ENCODE results near the gene LYRM2.

LYRM2 gene

DNA sequence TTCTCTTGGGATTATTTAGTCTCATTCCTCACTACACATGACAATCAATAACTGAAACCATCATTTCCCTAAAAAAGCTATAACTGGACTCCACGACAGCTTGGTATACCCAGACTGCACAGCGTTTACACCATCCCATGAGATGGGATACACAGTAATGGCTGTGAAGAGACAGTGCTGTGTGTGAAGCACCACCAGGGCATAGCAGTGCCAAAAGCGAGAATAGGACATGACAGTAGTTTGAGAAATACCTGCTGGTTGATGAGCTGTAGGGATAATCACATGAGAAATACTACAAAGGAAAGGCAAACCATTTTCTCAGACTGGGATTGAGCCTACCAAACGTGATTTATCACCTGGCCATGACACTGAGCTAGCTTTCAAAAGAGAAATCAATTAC, 22.4 kb upstream of the LYRM2 start:
- no peak for DNase-seq
- no peaks in the 10 kb centered on the region for H3K27me3 ChIP-seq (ENCODE audit: insufficient read depth, low read depth, severe bottlenecking)
- H3K9me3 ChIP-seq (ENCODE audit: severe bottlenecking), result no peaks in the 10 kb centered on the region
- peaks cover 53% of the 10 kb centered on the region for H3K36me3 ChIP-seq
- TF ChIP-seq, protein P1, sequence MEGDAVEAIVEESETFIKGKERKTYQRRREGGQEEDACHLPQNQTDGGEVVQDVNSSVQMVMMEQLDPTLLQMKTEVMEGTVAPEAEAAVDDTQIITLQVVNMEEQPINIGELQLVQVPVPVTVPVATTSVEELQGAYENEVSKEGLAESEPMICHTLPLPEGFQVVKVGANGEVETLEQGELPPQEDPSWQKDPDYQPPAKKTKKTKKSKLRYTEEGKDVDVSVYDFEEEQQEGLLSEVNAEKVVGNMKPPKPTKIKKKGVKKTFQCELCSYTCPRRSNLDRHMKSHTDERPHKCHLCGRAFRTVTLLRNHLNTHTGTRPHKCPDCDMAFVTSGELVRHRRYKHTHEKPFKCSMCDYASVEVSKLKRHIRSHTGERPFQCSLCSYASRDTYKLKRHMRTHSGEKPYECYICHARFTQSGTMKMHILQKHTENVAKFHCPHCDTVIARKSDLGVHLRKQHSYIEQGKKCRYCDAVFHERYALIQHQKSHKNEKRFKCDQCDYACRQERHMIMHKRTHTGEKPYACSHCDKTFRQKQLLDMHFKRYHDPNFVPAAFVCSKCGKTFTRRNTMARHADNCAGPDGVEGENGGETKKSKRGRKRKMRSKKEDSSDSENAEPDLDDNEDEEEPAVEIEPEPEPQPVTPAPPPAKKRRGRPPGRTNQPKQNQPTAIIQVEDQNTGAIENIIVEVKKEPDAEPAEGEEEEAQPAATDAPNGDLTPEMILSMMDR (IDR thresholded peaks at IDR 0.05; ENCODE audit: low read depth, low read length), result no peak
- no peak overlapping the region for H3K4me3 ChIP-seq (ENCODE audit: low read depth, low read length)
- no peak overlapping the region for H3K27ac ChIP-seq

DNA sequence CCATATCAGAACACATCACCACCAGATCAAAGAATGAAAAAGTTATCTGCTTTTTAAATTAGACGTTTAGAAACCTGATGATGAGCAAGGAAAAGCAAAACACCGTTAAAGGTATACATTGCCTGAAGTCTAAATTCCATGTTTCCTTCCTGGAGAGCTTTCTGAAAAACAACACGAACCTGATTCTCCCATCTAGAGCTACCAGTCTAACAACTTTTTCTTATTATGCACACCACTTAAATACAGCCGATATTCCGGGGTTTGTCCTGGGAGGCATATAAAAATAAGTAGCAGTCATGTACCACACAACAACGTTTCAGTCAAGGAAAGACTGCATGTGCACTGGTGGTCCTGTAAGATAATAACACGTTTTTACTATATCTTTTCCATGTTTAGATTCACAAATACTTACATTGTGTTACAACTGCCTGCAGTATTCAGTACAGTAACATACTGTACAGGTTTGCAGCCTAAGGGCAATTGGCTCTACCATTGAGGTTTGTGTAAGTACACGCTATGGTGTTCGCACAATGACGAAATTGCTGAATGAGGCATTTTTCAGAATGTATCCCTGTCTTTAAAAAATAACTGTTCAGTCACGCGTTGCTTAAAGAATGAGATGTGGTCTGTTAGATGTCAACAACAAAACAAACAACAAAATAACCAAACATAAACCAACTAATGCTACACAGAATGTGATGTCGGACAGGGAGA, 19.1 kb upstream of the LYRM2 start:
- H3K27ac ChIP-seq, result no peak overlapping the region
- no peak overlapping the region for H3K4me3 ChIP-seq (ENCODE audit: low read depth, low read length)
- H3K27me3 ChIP-seq (ENCODE audit: insufficient read depth, low read depth, severe bottlenecking), result no peaks in the 10 kb centered on the region
- H3K9me3 ChIP-seq (ENCODE audit: severe bottlenecking), result no peaks in the 10 kb centered on the region
- no peak for DNase-seq
- H3K36me3 ChIP-seq, result peaks cover 66% of the 10 kb centered on the region
- TF ChIP-seq, protein P1 (IDR thresholded peaks at IDR 0.05; ENCODE audit: low read depth, low read length), result no peak

DNA sequence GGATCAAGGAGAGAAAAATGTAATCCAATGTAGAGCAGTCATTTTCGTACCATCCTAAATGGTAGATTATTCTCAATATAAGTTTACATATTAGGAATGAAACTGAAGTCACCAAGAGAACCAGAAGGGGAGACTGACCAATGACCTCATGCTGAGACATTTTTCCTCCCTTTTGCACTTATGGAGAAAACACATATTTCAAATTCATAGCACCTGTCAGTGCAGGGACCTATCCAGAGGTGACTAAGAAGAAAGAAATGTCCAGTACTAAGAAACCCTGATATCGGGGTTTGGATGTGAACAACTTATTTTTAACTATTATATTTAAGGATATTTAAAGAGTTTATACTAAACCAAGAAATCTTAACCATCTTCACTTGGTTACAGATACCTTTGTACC, 16.6 kb upstream of the LYRM2 start:
- TF ChIP-seq, protein P1 (IDR thresholded peaks at IDR 0.05; ENCODE audit: low read depth, low read length), result no peak
- DNase-seq, result no peak
- Histone ChIP-seq H3K27me3 (ENCODE audit: insufficient read depth, low read depth, severe bottlenecking) (no peaks in the 10 kb centered on the region), H3K4me3 (ENCODE audit: low read depth, low read length) (no peak overlapping the region), H3K36me3 (peaks cover 67% of the 10 kb centered on the region), H3K27ac (no peak overlapping the region), H3K9me3 (ENCODE audit: severe bottlenecking) (no peaks in the 10 kb centered on the region)

DNA sequence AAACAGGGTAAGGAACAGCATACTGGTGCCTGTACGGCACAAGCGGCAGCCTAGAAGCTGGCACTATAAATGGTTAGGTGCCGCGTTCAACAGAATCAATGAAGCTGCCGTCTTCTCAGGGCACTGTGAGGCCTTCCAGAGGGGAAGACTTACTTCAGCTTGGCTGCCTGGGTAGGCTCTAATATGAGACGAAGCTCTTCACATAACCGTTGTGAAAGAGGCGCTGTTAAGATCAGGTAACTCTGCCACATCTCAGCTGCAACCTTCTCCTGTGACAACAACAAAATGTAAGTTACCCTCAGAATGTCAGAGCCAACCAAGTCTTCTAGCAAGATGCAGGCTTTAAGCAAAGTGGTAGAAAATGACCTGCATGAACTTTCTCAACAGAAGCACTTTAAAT, 12.0 kb upstream of the LYRM2 start:
- H3K36me3 ChIP-seq, result peaks cover 78% of the 10 kb centered on the region
- H3K9me3 ChIP-seq (ENCODE audit: severe bottlenecking), result no peaks in the 10 kb centered on the region
- no peak overlapping the region for H3K27ac ChIP-seq
- no peak for DNase-seq
- TF ChIP-seq, protein P1 (IDR thresholded peaks at IDR 0.05; ENCODE audit: low read depth, low read length), result no peak
- H3K27me3 ChIP-seq (ENCODE audit: insufficient read depth, low read depth, severe bottlenecking), result no peaks in the 10 kb centered on the region
- no peak overlapping the region for H3K4me3 ChIP-seq (ENCODE audit: low read depth, low read length)

DNA sequence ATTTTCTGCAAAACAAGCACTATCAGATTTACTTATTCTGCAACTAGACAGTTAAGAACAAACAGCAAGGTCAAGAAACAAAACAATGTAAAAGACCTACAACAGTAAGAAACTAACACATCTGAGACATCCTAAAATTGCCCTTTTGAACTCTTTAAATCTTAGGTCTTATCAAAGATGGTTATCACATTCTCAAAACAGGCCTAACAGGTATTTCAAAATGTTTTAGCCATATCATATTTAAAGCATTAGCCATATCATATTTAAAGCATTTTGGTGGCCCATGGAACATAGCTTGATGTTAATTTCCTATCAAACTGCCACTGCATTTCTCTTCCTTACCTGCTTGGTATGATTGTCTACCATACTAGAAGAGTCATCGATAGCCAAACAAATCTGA, 11.1 kb upstream of the LYRM2 start:
- H3K27ac ChIP-seq, result no peak overlapping the region
- TF ChIP-seq, protein P1 (IDR thresholded peaks at IDR 0.05; ENCODE audit: low read depth, low read length), result no peak
- no peaks in the 10 kb centered on the region for H3K27me3 ChIP-seq (ENCODE audit: insufficient read depth, low read depth, severe bottlenecking)
- no peak overlapping the region for H3K4me3 ChIP-seq (ENCODE audit: low read depth, low read length)
- DNase-seq, result no peak
- H3K9me3 ChIP-seq (ENCODE audit: severe bottlenecking), result no peaks in the 10 kb centered on the region
- H3K36me3 ChIP-seq, result peaks cover 75% of the 10 kb centered on the region

DNA sequence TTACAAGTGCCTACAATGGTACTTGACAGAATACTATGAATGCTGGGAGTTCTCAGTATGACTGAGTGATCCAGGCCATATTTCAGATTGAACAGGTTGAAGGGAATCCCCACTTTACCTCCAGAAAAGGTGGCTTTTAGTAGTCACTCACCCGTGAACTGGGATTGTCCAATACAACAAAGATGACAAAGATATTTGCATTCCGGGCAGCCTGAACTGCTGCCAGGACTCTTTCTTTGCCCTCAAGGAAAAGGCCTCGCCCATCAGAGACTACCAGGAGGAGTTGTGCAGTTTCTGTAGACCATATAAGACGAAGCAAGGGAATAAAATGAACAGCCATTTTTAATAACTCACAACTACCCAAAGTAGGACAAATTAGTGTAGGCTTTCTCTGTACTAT, 6.3 kb upstream of the LYRM2 start:
- no peaks in the 10 kb centered on the region for H3K27me3 ChIP-seq (ENCODE audit: insufficient read depth, low read depth, severe bottlenecking)
- H3K4me3 ChIP-seq (ENCODE audit: low read depth, low read length), result no peak overlapping the region
- no peak for DNase-seq
- TF ChIP-seq, protein P1 (IDR thresholded peaks at IDR 0.05; ENCODE audit: low read depth, low read length), result no peak
- H3K36me3 ChIP-seq, result peaks cover 63% of the 10 kb centered on the region
- no peak overlapping the region for H3K27ac ChIP-seq
- no peaks in the 10 kb centered on the region for H3K9me3 ChIP-seq (ENCODE audit: severe bottlenecking)

Measured in WERI-Rb-1 (cell line).